Uterus (tissue), 4 donors: ENCODE results near the gene MAP2K7. TPM values are rescaled to one million over a fixed set of nuclear protein-coding genes. Genes with fewer than 3 reads are reported as not detected.

ENCODE experiments used
- DNase-seq, 2 donors: peaks; one replicate each; pipeline ENCODE4 v3.0.0-alpha.2; 2019 to 2020
- H3K27ac ChIP-seq, 2 donors: fragments of 200-600 bp; sonication (generic); 1 replicate in 1 of 2; 2 replicates in 1 of 2; pipeline ENCODE4 v1.5.1; 2016 to 2018
- H3K27me3 ChIP-seq, 2 donors: fragments of 200-600 bp; sonication (generic); one replicate each; pipeline ENCODE4 v1.5.1; 2018 to 2019; ENCODE audit warnings: control low read depth in 1 of 2
- H3K36me3 ChIP-seq, 2 donors: fragments of 200-600 bp; sonication (generic); one replicate each; pipeline ENCODE4 v1.5.1; 2019; ENCODE audit warnings: control low read depth in 1 of 2
- H3K4me1 ChIP-seq, 2 donors: fragments of 200-600 bp; sonication (generic); one replicate each; pipeline ENCODE4 v1.5.1; 2018 to 2019; ENCODE audit warnings: control low read depth in 1 of 2
- H3K4me3 ChIP-seq, 2 donors: fragments of 200-600 bp; sonication (generic); 1 replicate in 1 of 2; 2 replicates in 1 of 2; pipeline ENCODE4 v1.5.1; 2018 to 2019; ENCODE audit warnings: mild to moderate bottlenecking in 1 of 2
- H3K9me3 ChIP-seq, 2 donors: fragments of 200-600 bp; sonication (generic); one replicate each; pipeline ENCODE4 v1.5.1; 2019; ENCODE audit warnings: control low read depth in 1 of 2
- POLR2A ChIP-seq, 2 donors: fragments of 450-650 bp; IDR thresholded peaks; one replicate each; pipeline ENCODE4 v1.6.1; 2016; ENCODE audit warnings: antibody characterized with exemption in 2 of 2, mild to moderate bottlenecking in 1 of 2, moderate library complexity in 1 of 2
- intact Hi-C: fragments of 100-400 bp; cut with DNase I; formaldehyde crosslinking; loops from one replicate; pipeline ENCODE4 v1.15.1; 2023; ENCODE audit warnings: low total_unique reads
- total RNA-seq, 4 donors: library from RNA; depleted of rRNA in 3 of 4; stranded (reverse); fragments of >200 nt in 3 of 4; gene quantifications; one replicate each; pipeline versions ENCODE4 v1.1.0 to v1.2.4, GENCODE V29; 2014 to 2023
- TF ChIP-seq, protein P1 (sequence below), 4 experiments: fragments of 200-600 bp in 2 of 4; fragments of 450-650 bp in 2 of 4; sonication (generic) in 2 of 4; IDR thresholded peaks; one replicate each; pipeline ENCODE4 v1.5.1; 2016 to 2019; ENCODE audit warnings: antibody characterized with exemption in 4 of 4, mild to moderate bottlenecking in 2 of 4, moderate library complexity in 1 of 4
- donor health status: DM: yes; HTN: yes; CAD: no.

Gene MAP2K7
- total RNA-seq, 4 donors from 2014 or later = 0.59 to 40.2 (median 9.4) TPM

DNA sequence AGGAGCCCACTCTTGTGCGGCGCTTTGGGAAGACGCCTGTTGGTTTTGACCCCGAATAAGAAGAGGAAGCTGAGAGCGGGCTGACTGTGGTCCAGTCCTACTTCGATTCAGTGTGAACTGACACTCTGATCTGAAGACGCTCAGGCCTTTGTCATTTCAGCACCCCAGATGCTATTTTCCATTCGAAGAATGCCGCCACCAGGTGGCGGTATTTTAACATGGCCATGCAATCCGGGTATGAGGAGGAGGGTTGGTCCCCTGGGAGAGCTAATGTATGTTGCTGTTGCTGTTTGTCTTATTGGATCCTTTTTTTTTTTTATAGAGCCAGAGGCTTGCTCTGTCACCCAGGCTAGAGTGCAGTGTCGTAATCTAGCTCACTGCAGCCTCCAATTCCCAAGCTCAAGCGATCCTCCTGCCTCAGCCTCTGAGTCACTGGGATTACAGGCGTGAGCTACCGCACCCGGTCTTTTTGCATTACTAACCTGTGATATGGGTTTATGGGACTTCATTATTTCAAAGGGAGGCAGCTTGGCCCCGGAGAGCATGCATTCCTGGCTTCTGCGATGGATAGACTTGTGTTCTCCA lies 40.6 kb downstream of the MAP2K7 start:
- Histone ChIP-seq H3K27me3 (no peaks in the 10 kb centered on the region), H3K9me3 (no peaks in the 10 kb centered on the region), H3K27ac (peak overlapping the region; percentile 72 to 88), H3K36me3 (no peaks in the 10 kb centered on the region), H3K4me3 (peak overlapping the region; percentile 55 to 98), H3K4me1 (peaks cover 9 to 10% of the 10 kb centered on the region in 2 donors)
- no peak for TF ChIP-seq POLR2A (IDR thresholded peaks at IDR 0.05)
- TF ChIP-seq, protein P1, sequence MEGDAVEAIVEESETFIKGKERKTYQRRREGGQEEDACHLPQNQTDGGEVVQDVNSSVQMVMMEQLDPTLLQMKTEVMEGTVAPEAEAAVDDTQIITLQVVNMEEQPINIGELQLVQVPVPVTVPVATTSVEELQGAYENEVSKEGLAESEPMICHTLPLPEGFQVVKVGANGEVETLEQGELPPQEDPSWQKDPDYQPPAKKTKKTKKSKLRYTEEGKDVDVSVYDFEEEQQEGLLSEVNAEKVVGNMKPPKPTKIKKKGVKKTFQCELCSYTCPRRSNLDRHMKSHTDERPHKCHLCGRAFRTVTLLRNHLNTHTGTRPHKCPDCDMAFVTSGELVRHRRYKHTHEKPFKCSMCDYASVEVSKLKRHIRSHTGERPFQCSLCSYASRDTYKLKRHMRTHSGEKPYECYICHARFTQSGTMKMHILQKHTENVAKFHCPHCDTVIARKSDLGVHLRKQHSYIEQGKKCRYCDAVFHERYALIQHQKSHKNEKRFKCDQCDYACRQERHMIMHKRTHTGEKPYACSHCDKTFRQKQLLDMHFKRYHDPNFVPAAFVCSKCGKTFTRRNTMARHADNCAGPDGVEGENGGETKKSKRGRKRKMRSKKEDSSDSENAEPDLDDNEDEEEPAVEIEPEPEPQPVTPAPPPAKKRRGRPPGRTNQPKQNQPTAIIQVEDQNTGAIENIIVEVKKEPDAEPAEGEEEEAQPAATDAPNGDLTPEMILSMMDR (IDR thresholded peaks at IDR 0.05) = peak; percentile 75 to 88 (median 82)
- intact Hi-C loops = loop anchor here (5.0 kb wide), 1 partner anchor 58 kb away; no protein-coding TSS in a partner anchor
- DNase-seq = peak; percentile 82 to 90

DNA sequence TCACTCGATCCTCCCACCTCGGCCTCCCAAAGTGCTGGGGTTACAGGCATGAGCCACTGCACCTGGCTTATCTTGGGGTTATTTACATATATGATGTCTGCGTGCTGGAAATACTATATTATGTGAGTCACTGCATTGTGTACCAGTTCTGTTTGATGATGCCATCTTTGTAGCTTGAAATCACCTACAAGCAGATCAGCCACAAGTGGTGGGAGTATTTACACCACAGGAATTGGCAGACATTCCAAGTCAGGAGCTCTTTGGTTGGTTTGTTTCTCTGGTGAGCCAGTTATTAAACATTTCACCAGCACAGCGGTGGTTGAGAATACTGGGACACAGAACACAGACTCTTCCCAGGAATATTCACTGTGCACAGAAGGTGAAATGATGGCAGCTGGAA lies 44.3 kb downstream of the MAP2K7 start:
- Histone ChIP-seq H3K4me1 (no peaks in the 10 kb centered on the region), H3K36me3 (no peaks in the 10 kb centered on the region), H3K4me3 (no peak overlapping the region), H3K27me3 (no peaks in the 10 kb centered on the region), H3K27ac (no peak overlapping the region), H3K9me3 (no peaks in the 10 kb centered on the region)
- intact Hi-C loops = no loop called here
- no peak for DNase-seq
- TF ChIP-seq, protein P1 (IDR thresholded peaks at IDR 0.05) = no peak
- TF ChIP-seq POLR2A (IDR thresholded peaks at IDR 0.05) = no peak

DNA sequence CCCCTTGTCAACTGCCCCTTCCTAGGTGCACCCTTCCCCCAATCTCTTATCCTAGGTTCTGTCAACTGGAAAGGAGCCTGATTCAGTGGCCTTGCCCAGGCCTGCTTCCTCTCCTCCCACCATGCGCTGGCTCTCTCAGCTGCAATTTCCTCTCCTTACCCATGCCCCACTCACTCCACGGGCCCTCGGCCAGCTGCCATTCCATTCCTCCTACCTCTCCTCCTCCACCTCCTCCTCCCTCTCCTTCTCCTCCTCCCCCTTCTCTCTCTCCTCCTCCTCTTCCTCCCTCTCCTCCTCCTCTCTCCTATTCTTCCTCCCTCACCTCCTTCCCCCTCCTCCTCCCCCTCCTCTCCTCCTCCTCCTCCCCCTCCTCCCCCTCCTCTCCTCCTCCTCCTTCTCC lies 49.4 kb downstream of the MAP2K7 start:
- no peaks in the 10 kb centered on the region for H3K36me3 ChIP-seq
- H3K27me3 ChIP-seq = no peaks in the 10 kb centered on the region
- no peak overlapping the region for H3K27ac ChIP-seq
- TF ChIP-seq, protein P1 (IDR thresholded peaks at IDR 0.05) = no peak
- no peak for TF ChIP-seq POLR2A (IDR thresholded peaks at IDR 0.05)
- no peaks in the 10 kb centered on the region for H3K4me1 ChIP-seq
- H3K4me3 ChIP-seq = no peak overlapping the region
- intact Hi-C loops = no loop called here
- DNase-seq = no peak
- H3K9me3 ChIP-seq = no peaks in the 10 kb centered on the region

DNA sequence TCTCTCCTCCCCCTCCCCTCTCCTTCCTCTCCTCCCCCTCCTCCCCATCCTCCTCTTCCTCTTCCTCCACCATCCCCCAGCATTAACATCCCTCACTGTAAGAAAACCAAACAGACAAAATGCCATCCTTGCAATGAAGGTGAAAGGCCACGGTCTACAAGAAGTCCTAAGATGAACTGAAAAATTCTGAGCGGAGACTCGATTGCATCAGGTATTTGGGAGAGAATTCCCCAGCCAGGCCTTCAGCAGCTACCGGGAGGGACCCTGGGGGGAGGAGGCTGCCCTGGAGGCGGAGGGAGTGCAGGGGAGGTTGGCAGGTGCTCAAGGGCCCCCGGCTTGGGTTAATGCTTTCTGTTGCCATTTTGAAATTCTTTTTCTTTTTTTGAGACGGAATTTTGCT lies 49.9 kb downstream of the MAP2K7 start:
- Histone ChIP-seq H3K4me1 (no peaks in the 10 kb centered on the region), H3K27me3 (no peaks in the 10 kb centered on the region), H3K9me3 (no peaks in the 10 kb centered on the region), H3K4me3 (no peak overlapping the region), H3K27ac (no peak overlapping the region), H3K36me3 (no peaks in the 10 kb centered on the region)
- intact Hi-C loops = no loop called here
- no peak for DNase-seq
- TF ChIP-seq, protein P1 (IDR thresholded peaks at IDR 0.05) = no peak
- TF ChIP-seq POLR2A (IDR thresholded peaks at IDR 0.05) = no peak

DNA sequence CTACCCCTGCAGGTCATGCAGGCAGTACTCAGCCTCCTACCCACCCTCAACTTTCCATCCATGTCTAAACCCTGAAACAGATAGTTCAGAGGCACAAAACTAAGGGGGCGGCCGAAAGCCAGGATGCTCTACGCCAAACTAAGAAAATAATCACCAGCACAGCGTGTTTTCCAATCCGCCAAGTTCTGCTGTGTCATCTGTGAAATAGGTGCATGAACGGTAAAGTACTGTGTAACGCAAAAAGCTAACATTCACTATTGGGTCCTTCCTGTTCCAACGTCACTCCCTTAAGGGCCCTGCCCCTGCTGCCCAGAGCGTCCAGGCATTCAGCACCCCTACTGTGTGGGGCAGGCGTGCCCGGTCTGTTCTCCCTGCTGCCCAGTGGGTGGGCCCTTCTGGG lies 52.0 kb downstream of the MAP2K7 start:
- no peaks in the 10 kb centered on the region for H3K9me3 ChIP-seq
- no peaks in the 10 kb centered on the region for H3K27me3 ChIP-seq
- intact Hi-C loops = no loop called here

More for the DNA sequence above, 52.0 kb downstream of the MAP2K7 start:
- no peak for DNase-seq
- Histone ChIP-seq H3K4me3 (no peak overlapping the region), H3K4me1 (no peaks in the 10 kb centered on the region), H3K27ac (no peak overlapping the region), H3K36me3 (no peaks in the 10 kb centered on the region)
- no peak for TF ChIP-seq POLR2A (IDR thresholded peaks at IDR 0.05)
- TF ChIP-seq, protein P1 (IDR thresholded peaks at IDR 0.05) = no peak
